OCI-LY3 (cell line): Measurements from ENCODE around the gene NELL1.

Experiments
- H2AFZ ChIP-seq: fragments of 200-600, 300-600 bp; shearing (Covaris generic); 2 replicates; pipeline ENCODE4 v1.6.0; 2014; ENCODE audit warnings: antibody characterized with exemption, low read depth, low read length
- H3K27ac ChIP-seq: fragments of 200-600, 300-600 bp; sonication (generic); 2 replicates; pipeline ENCODE4 v1.5.1; 2014; ENCODE audit warnings: mild to moderate bottlenecking, low read length, moderate library complexity, mixed read lengths
- H3K27me3 ChIP-seq: fragments of 200-600, 300-600 bp; sonication (generic); 2 replicates; pipeline ENCODE4 v1.6.1; 2014; ENCODE audit warnings: low read depth, low read length, mixed read lengths
- H3K36me3 ChIP-seq: fragments of 200-600, 300-600 bp; sonication (generic); replicated peaks from 2 replicates; pipeline ENCODE3; 2014; ENCODE audit warnings: low read depth, low read length, mixed read lengths
- H3K4me1 ChIP-seq: fragments of 300-600, 200-600 bp; sonication (generic); 2 replicates; pipeline ENCODE4 v1.6.1; 2014; ENCODE audit warnings: low read length, mixed read lengths
- H3K4me2 ChIP-seq: fragments of 200-600, 300-600 bp; sonication (generic); 2 replicates; pipeline ENCODE4 v1.6.1; 2014; ENCODE audit warnings: low read length, mixed read lengths
- H3K4me3 ChIP-seq: fragments of 300-600, 200-600 bp; sonication (generic); 2 replicates; pipeline ENCODE4 v1.5.1; 2014; ENCODE audit warnings: antibody characterized with exemption, mild to moderate bottlenecking, low read length, moderate library complexity
- H3K79me2 ChIP-seq: fragments of 300-600, 200-600 bp; shearing (Covaris generic); 2 replicates; pipeline ENCODE4 v1.6.1; 2014; ENCODE audit warnings: mild to moderate bottlenecking, low read length, mixed read lengths
- H3K9ac ChIP-seq: fragments of 300-600, 200-600 bp; shearing (Covaris generic); 2 replicates; pipeline ENCODE4 v1.6.0; 2014; ENCODE audit warnings: mild to moderate bottlenecking, low read length, moderate library complexity
- H3K9me3 ChIP-seq: fragments of 200-600, 300-600 bp; shearing (Covaris generic); 2 replicates; pipeline ENCODE4 v1.6.1; 2014; ENCODE audit warnings: low read length, mixed read lengths; ENCODE audit not compliant: insufficient read depth
- H4K20me1 ChIP-seq: fragments of 200-600, 300-600 bp; sonication (generic); 2 replicates; pipeline ENCODE4 v1.6.1; 2016; ENCODE audit warnings: low read length, mixed read lengths; ENCODE audit not compliant: insufficient read depth
- CTCF ChIP-seq: fragments of 200-600, 300-600 bp; sonication (generic); IDR thresholded peaks from 2 replicates; pipeline ENCODE4 v1.5.1; 2014; ENCODE audit warnings: antibody characterized with exemption, low read length, low read depth
- EZH2phosphoT487 ChIP-seq: fragments of 200-600 bp; shearing (Covaris generic); IDR thresholded peaks from 2 replicates; pipeline ENCODE4 v1.6.1; 2018; ENCODE audit warnings: antibody characterized with exemption, mixed run types, low read depth

NELL1 gene

GRCh38 chr11:21295508-21295907 is 626.1 kb downstream of the NELL1 start:
- Histone ChIP-seq H3K27me3 (peaks cover 10% of the 10 kb centered on the region; the same call in 1 of the 2 replicates), H3K9ac (no peak overlapping the region), H4K20me1 (no peaks in the 10 kb centered on the region), H2AFZ (no peak overlapping the region), H3K79me2 (no peaks in the 10 kb centered on the region), H3K27ac (no peak overlapping the region), H3K4me3 (no peak overlapping the region), H3K9me3 (no peaks in the 10 kb centered on the region), H3K4me1 (no peaks in the 10 kb centered on the region), H3K4me2 (no peak overlapping the region), H3K36me3 (no peaks in the 10 kb centered on the region)
- TF ChIP-seq CTCF = no peak
- TF ChIP-seq EZH2phosphoT487 = no peak

- H2AFZ ChIP-seq = no peak overlapping the region
- no peak for TF ChIP-seq EZH2phosphoT487
- TF ChIP-seq CTCF = no peak
- no peak overlapping the region for H3K4me3 ChIP-seq
- H3K9ac ChIP-seq = no peak overlapping the region
- H3K9me3 ChIP-seq = peaks cover 5% of the 10 kb centered on the region; the same call in 1 of the 2 replicates
- H3K4me2 ChIP-seq = no peak overlapping the region
- no peaks in the 10 kb centered on the region for H3K79me2 ChIP-seq
- H4K20me1 ChIP-seq = no peaks in the 10 kb centered on the region
- no peaks in the 10 kb centered on the region for H3K36me3 ChIP-seq
- H3K27ac ChIP-seq = no peak overlapping the region
- peaks cover 10% of the 10 kb centered on the region; the same call in 1 of the 2 replicates for H3K27me3 ChIP-seq
- no peaks in the 10 kb centered on the region for H3K4me1 ChIP-seq
Measured at GRCh38 chr11:21301981-21302380, 632.6 kb downstream of the NELL1 start.

- Histone ChIP-seq H3K9ac (no peak overlapping the region), H3K36me3 (no peaks in the 10 kb centered on the region), H4K20me1 (no peaks in the 10 kb centered on the region), H3K79me2 (no peaks in the 10 kb centered on the region), H3K4me2 (no peak overlapping the region), H3K27ac (no peak overlapping the region), H3K27me3 (no peaks in the 10 kb centered on the region), H3K9me3 (peaks cover 3% of the 10 kb centered on the region; the same call in 1 of the 2 replicates), H3K4me3 (no peak overlapping the region), H2AFZ (no peak overlapping the region), H3K4me1 (no peaks in the 10 kb centered on the region)
- no peak for TF ChIP-seq EZH2phosphoT487
- TF ChIP-seq CTCF = no peak
Measured at GRCh38 chr11:21306739-21307358, 637.5 kb downstream of the NELL1 start.

- H3K36me3 ChIP-seq = no peaks in the 10 kb centered on the region
- no peak overlapping the region for H2AFZ ChIP-seq
- no peak overlapping the region for H3K9ac ChIP-seq
- H3K27ac ChIP-seq = no peak overlapping the region
- H3K27me3 ChIP-seq = no peaks in the 10 kb centered on the region
- no peak overlapping the region for H3K4me3 ChIP-seq
- TF ChIP-seq EZH2phosphoT487 (no peak), CTCF (no peak)
- no peaks in the 10 kb centered on the region for H4K20me1 ChIP-seq
- no peaks in the 10 kb centered on the region for H3K79me2 ChIP-seq
- H3K4me2 ChIP-seq = no peak overlapping the region
- H3K4me1 ChIP-seq = no peaks in the 10 kb centered on the region
- H3K9me3 ChIP-seq = no peaks in the 10 kb centered on the region
Measured at GRCh38 chr11:21307874-21308273, 638.5 kb downstream of the NELL1 start.
